K562 (cell line): ENCODE results near the gene CAMK1D. TPM values are rescaled to one million over a fixed set of nuclear protein-coding genes. Genes with fewer than 3 reads are reported as not detected.

ENCODE experiments used
- GTF2A2 ChIP-seq: IDR thresholded peaks from 2 replicates; pipeline ENCODE4 v1.6.1; 2016; ENCODE audit warnings: mild to moderate bottlenecking, missing genetic modification characterization, missing compliant biosample characterization
- MCM3 ChIP-seq: fragments of 450-650 bp; IDR thresholded peaks from 2 replicates; pipeline ENCODE4 v1.6.1; 2016
- MTA2 ChIP-seq: fragments of 450-650 bp; IDR thresholded peaks from 2 replicates; pipeline ENCODE4 v1.6.1; 2016; ENCODE audit warnings: low read depth
- NFIX ChIP-seq: fragments of 250-450 bp; sonication (Bioruptor Pico); IDR thresholded peaks from 2 replicates; pipeline ENCODE4 v1.4.0; 2020; ENCODE audit warnings: low read depth, mild to moderate bottlenecking, moderate library complexity
- PHTF2 ChIP-seq: fragments of 250-450 bp; sonication (Bioruptor Pico); IDR thresholded peaks from 2 replicates; pipeline ENCODE4 v1.5.0; 2021; ENCODE audit warnings: mild to moderate bottlenecking
- RBM17 ChIP-seq: fragments of 200-400 bp; formaldehyde crosslinking; IDR thresholded peaks from 2 replicates; pipeline ENCODE4 v1.6.1; 2017; ENCODE audit warnings: low read depth, mild to moderate bottlenecking, low read length, borderline replicate concordance
- SMAD3 ChIP-seq: fragments of 450-650 bp; formaldehyde crosslinking; conservative IDR thresholded peaks from 2 replicates; pipeline ENCODE4 v1.4.0; 2020; ENCODE audit warnings: mild to moderate bottlenecking
- TCF3 ChIP-seq: sonication (generic); formaldehyde crosslinking; IDR thresholded peaks from 2 replicates; pipeline ENCODE4 v1.4.0; 2020; ENCODE audit warnings: mild to moderate bottlenecking, missing genetic modification reagents
- polyA plus RNA-seq, 8 experiments: library from polyadenylated mRNA; depleted of rRNA in 4 of 8; stranded (reverse) in 5 of 8; unstranded in 3 of 8; fragments of >200 nt; fragmentation: Nextera tagmentation in 2 of 8; fragmentation: Illumina TruSeq in 1 of 8; extraction: Ambion mirVana in 2 of 8; extraction: Trizol in 1 of 8; gene quantifications; 2 replicates each; pipeline versions ENCODE4 v1.2.1 to v1.2.3, GENCODE V29; 2011 to 2014; ENCODE audit warnings: inconsistent platforms in 1 of 8, missing spikeins in 1 of 8
- total RNA-seq, 7 experiments: library from RNA; depleted of rRNA in 6 of 7; stranded (reverse); fragments of >200 nt in 6 of 7; fragmentation: Illumina TruSeq in 2 of 7; extraction: Trizol in 2 of 7; gene quantifications; 2 replicates each; pipeline versions ENCODE4 v1.2.1 to v1.2.3, GENCODE V29; 2011 to 2021; ENCODE audit warnings: low replicate concordance in 1 of 7
- TF ChIP-seq, protein P1 (sequence below): fragments of 150-350 bp; conservative IDR thresholded peaks from 2 replicates; pipeline ENCODE4 v1.6.1; 2014; ENCODE audit warnings: low read length
- TF ChIP-seq, protein P2 (sequence below): fragments of 450-650 bp; IDR thresholded peaks from 2 replicates; pipeline ENCODE4 v1.6.1; 2017; ENCODE audit warnings: mild to moderate bottlenecking, moderate library complexity

Gene CAMK1D
- total and polyA plus RNA-seq, 9 of the 15 experiments (the other 6 are each of a cell fraction or from before 2014, with no cell fraction given), result 0.12 to 0.24 (median 0.20) TPM; not detected in 5

DNA sequence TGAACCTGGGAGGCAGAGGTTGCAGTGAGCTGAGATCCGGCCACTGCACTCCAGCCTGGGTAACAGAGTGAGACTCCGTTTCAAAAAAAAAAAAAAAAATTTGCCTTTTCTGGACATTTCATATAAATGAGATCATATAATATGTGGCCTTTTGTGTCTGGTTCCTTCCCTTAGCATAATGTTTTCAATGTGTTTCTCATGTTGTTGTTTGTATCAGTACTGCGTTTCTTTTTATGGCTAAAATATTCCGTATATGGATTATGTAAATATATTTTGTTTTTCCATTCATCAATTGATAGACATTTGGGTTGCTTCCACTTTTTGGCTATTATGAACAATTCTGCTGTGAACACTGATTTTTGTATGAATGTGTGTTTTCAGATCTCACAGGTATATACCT is 394.6 kb downstream of the CAMK1D start (continued):
- TF ChIP-seq PHTF2 (CRISPR knock-in tag) (no peak), SMAD3 (CRISPR knock-in tag) (no peak), TCF3 (CRISPR knock-in tag) (no peak), NFIX (CRISPR knock-in tag) (no peak), RBM17 (no peak), GTF2A2 (no peak), MCM3 (no peak), MTA2 (no peak)
- TF ChIP-seq, protein P1, sequence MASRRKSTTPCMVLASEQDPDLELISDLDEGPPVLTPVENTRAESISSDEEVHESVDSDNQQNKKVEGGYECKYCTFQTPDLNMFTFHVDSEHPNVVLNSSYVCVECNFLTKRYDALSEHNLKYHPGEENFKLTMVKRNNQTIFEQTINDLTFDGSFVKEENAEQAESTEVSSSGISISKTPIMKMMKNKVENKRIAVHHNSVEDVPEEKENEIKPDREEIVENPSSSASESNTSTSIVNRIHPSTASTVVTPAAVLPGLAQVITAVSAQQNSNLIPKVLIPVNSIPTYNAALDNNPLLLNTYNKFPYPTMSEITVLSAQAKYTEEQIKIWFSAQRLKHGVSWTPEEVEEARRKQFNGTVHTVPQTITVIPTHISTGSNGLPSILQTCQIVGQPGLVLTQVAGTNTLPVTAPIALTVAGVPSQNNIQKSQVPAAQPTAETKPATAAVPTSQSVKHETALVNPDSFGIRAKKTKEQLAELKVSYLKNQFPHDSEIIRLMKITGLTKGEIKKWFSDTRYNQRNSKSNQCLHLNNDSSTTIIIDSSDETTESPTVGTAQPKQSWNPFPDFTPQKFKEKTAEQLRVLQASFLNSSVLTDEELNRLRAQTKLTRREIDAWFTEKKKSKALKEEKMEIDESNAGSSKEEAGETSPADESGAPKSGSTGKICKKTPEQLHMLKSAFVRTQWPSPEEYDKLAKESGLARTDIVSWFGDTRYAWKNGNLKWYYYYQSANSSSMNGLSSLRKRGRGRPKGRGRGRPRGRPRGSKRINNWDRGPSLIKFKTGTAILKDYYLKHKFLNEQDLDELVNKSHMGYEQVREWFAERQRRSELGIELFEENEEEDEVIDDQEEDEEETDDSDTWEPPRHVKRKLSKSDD, result no peak
- TF ChIP-seq, protein P2, sequence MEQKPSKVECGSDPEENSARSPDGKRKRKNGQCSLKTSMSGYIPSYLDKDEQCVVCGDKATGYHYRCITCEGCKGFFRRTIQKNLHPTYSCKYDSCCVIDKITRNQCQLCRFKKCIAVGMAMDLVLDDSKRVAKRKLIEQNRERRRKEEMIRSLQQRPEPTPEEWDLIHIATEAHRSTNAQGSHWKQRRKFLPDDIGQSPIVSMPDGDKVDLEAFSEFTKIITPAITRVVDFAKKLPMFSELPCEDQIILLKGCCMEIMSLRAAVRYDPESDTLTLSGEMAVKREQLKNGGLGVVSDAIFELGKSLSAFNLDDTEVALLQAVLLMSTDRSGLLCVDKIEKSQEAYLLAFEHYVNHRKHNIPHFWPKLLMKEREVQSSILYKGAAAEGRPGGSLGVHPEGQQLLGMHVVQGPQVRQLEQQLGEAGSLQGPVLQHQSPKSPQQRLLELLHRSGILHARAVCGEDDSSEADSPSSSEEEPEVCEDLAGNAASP, result no peak
- TF ChIP-seq, all 486 proteins: peak for 0
